HG02852 (cell line): ENCODE results near the gene DMRT1.

Source experiments
- ATAC-seq: cut with Tn5 transposase; IDR thresholded peaks from one replicate; pipeline ENCODE4 v1.9.1; 2021; ENCODE audit warnings: mild to moderate bottlenecking, moderate library complexity; ENCODE audit not compliant: unreplicated experiment

DMRT1 gene

GRCh38 chr9:970151-970996 is 128.9 kb downstream of the DMRT1 start:
- no peak for ATAC-seq

GRCh38 chr9:971901-972500 is 130.5 kb downstream of the DMRT1 start:
- no peak for ATAC-seq

- no peak for ATAC-seq
Measured at GRCh38 chr9:972501-973294, 131.2 kb downstream of the DMRT1 start.

GRCh38 chr9:973295-973834 is 131.9 kb downstream of the DMRT1 start:
- no peak for ATAC-seq

GRCh38 chr9:974031-974995 is 132.8 kb downstream of the DMRT1 start:
- ATAC-seq, result no peak

- no peak for ATAC-seq
Measured at GRCh38 chr9:974996-975739, 133.7 kb downstream of the DMRT1 start.

GRCh38 chr9:975740-976257 is 134.3 kb downstream of the DMRT1 start:
- no peak for ATAC-seq

GRCh38 chr9:976258-976942 is 134.9 kb downstream of the DMRT1 start, which contains the start of gene DMRT3:
DMRT3 (plus strand) TSS chr9:976655; CDS start chr9:977002, 347 bp downstream.
- no peak for ATAC-seq

- no peak for ATAC-seq
Measured at GRCh38 chr9:976943-977837, 135.7 kb downstream of the DMRT1 start.

GRCh38 chr9:977838-978830 is 136.6 kb downstream of the DMRT1 start:
- no peak for ATAC-seq

- no peak for ATAC-seq
Measured at GRCh38 chr9:979983-980382, 138.5 kb downstream of the DMRT1 start.

- no peak for ATAC-seq
Measured at GRCh38 chr9:980640-981039, 139.1 kb downstream of the DMRT1 start.

GRCh38 chr9:981491-981898 is 140.0 kb downstream of the DMRT1 start:
- no peak for ATAC-seq

- ATAC-seq, result no peak
Measured at GRCh38 chr9:982394-983230, 141.1 kb downstream of the DMRT1 start.

- no peak for ATAC-seq
Measured at GRCh38 chr9:994005-994404, 152.5 kb downstream of the DMRT1 start.

GRCh38 chr9:995192-995591 is 153.7 kb downstream of the DMRT1 start:
- ATAC-seq, result no peak
